ENCODE results near the gene EDC3. TPM values are rescaled to one million over a fixed set of nuclear protein-coding genes. Genes with fewer than 3 reads are reported as not detected.
A peak's percentile ranks its signal among the peaks of the same experiment; 100 is the strongest.

The EDC3 gene
- total RNA-seq, 4 donors from 2014 or later = 13.6 to 31.8 (median 17.2) TPM

DNA sequence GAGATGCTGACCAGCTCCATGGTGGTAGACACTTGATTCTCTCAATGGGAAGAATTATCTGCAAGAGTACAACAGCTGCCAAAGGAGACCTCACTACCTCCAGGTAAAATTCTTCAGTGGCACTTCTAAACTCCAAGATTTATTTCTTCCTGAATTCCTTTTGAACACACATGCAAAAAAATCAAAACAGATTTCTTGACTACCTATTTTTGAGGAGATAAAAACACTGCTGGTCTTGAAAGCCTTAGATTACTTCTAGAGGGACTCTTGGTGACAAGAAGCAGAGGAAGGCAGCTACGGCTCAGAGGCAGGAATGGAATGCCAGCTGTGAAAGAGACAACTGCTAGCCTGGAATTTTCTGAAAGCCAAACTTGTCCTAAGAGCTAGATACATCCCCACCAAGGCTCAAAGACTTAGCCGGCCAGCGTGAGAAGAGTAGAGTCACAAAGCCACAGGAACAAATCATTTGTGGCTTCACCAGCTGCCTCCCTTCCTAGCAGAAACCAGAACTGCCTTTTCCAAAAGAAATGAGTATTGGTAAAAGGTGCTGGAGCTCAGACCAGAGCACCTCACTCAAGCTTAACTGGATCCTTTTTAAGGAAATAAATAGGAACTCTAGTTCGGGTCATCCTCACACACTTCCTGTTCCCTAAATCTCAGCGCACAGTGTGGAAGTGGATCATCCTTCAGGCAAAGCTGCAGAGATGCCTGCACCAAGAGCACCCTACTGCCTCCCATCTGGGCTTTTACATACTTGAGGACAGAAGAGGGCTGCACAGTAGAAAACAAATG, 47.6 kb downstream of the EDC3 start:
- TF ChIP-seq POLR2A (IDR thresholded peaks at IDR 0.05) (no peak), EP300 (IDR thresholded peaks at IDR 0.05) (no peak), POLR2AphosphoS5 (IDR thresholded peaks at IDR 0.05) (no peak)
- TF ChIP-seq, protein P1, sequence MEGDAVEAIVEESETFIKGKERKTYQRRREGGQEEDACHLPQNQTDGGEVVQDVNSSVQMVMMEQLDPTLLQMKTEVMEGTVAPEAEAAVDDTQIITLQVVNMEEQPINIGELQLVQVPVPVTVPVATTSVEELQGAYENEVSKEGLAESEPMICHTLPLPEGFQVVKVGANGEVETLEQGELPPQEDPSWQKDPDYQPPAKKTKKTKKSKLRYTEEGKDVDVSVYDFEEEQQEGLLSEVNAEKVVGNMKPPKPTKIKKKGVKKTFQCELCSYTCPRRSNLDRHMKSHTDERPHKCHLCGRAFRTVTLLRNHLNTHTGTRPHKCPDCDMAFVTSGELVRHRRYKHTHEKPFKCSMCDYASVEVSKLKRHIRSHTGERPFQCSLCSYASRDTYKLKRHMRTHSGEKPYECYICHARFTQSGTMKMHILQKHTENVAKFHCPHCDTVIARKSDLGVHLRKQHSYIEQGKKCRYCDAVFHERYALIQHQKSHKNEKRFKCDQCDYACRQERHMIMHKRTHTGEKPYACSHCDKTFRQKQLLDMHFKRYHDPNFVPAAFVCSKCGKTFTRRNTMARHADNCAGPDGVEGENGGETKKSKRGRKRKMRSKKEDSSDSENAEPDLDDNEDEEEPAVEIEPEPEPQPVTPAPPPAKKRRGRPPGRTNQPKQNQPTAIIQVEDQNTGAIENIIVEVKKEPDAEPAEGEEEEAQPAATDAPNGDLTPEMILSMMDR (IDR thresholded peaks at IDR 0.05) = no peak
- Histone ChIP-seq H3K36me3 (peaks cover 0 to 32% of the 10 kb centered on the region in 2 donors), H3K4me3 (no peak overlapping the region), H3K4me1 (peaks cover 0 to 38% (median 2%) of the 10 kb centered on the region in 3 donors), H3K27ac (no peak overlapping the region), H3K27me3 (no peaks in the 10 kb centered on the region), H3K9me3 (no peaks in the 10 kb centered on the region)
- no peak for ATAC-seq
- 76 to 78% methylated on average over 5 of the region's 5 CpGs for WGBS, 2 donors (ENCODE audit: low coverage in 1 of 2)

DNA sequence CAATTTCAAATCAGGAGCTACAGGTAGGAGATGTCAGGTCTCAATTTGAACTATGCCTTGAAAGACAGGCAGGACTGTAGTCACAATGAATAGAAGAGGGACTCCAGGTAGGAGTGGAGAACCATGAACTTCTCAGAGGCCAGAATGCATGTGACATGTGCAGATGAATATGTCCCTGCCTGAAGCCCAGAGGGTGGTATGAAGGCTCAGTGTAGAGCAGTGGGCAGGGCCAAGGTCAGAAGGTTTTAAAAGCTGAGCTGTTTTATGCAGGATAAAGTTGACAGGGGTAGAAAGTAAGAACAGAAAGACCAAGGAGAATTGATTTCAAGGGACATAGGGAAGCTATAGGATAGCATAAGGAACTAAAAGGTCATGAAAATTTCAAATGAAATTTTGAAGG, 49.3 kb downstream of the EDC3 start:
- Histone ChIP-seq H3K27me3 (no peaks in the 10 kb centered on the region), H3K27ac (no peak overlapping the region), H3K4me3 (no peak overlapping the region), H3K4me1 (peaks cover 0 to 32% (median 0%) of the 10 kb centered on the region in 3 donors), H3K9me3 (no peaks in the 10 kb centered on the region), H3K36me3 (peaks cover 0 to 42% of the 10 kb centered on the region in 2 donors)
- no peak for TF ChIP-seq POLR2AphosphoS5 (IDR thresholded peaks at IDR 0.05)
- no peak for TF ChIP-seq POLR2A (IDR thresholded peaks at IDR 0.05)
- TF ChIP-seq, protein P1 (IDR thresholded peaks at IDR 0.05) = no peak
- TF ChIP-seq EP300 (IDR thresholded peaks at IDR 0.05) = no peak
- no peak for ATAC-seq

DNA sequence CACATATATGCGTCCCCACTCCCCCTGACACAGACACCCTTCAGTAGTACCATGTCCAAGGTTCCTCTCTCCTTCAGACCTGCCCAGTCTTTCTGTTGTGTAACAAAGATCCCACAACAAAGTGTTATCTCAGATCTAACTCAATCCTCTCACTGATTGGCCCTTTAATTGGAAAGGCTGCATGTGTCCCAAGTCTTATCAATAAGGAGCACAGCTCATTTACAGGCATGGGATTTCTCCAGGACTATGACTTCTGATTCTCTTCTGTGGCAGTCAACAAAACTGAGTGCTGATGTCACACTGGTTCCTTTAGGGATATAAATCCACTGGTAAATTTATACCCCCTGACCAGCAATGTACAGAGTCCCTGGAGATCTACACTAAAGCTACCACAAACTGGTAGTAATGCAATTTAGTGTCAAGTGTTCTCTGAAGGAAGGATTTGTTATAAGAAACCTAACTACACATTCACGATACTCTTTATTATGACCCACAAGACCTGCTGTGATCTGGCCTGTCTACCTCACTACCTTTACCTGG, 52.1 kb downstream of the EDC3 start:
- Histone ChIP-seq H3K27ac (peak overlapping the region in 2 of 4 donors; percentile 1 to 9), H3K9me3 (no peaks in the 10 kb centered on the region), H3K4me1 (peaks cover 0 to 18% (median 0%) of the 10 kb centered on the region in 3 donors), H3K27me3 (no peaks in the 10 kb centered on the region), H3K36me3 (peaks cover 0 to 60% of the 10 kb centered on the region in 2 donors), H3K4me3 (no peak overlapping the region)
- 88 to 89% methylated on average over 2 of the region's 2 CpGs for WGBS, 2 donors (ENCODE audit: low coverage in 1 of 2)
- TF ChIP-seq POLR2AphosphoS5 (IDR thresholded peaks at IDR 0.05) (no peak), POLR2A (IDR thresholded peaks at IDR 0.05) (no peak), EP300 (IDR thresholded peaks at IDR 0.05) (no peak)
- TF ChIP-seq, protein P1 (IDR thresholded peaks at IDR 0.05) = no peak
- ATAC-seq = no peak

DNA sequence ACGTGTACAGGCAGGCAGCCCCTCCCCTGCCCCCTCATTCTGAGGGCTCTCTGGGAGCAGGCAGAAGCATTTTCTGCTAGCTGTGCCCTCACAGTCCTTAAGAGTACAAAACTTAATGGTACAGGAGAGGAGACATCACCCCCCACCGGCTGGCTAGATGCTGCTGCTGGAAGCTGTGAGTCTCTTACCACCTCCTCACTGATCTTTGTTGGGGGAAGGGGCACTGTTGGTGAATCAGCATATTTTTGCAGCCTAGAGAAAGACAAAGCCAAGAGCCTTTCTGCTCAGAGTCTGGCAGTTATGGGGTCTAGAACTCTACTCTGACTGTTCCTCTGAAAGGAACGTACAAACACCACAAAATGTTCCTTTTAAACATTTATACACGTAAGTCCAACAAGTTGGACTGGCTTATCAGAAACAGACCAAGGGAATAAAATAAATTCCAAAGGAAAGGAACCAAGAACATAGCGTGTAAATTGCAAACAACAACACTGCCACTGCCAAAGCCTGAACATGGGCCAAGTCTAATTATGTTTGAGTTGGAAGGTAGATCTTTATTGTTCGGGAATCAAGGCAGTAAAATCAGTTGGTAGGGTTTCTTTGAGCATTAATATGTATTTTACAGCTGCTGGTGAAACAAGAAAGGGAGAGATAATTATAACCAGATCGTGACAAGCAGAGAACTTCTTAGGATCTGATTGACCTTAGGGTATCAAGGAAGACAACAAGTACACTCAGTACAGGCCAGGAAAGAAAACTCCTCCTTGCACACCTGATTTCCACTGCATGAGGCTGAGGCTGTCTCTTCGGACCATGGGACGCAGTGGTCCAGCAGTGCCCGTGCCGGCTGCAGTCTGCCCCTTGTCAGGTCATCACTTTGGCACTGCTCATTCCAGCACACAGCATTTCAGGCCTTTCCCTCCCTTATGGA, 52.8 kb downstream of the EDC3 start:
- 54 to 68% methylated on average over 8 to 10 of the region's 11 CpGs for WGBS, 2 donors (ENCODE audit: low coverage in 1 of 2)
- TF ChIP-seq, protein P1 (IDR thresholded peaks at IDR 0.05) = no peak
- TF ChIP-seq POLR2A (IDR thresholded peaks at IDR 0.05) (no peak), EP300 (IDR thresholded peaks at IDR 0.05) (no peak), POLR2AphosphoS5 (IDR thresholded peaks at IDR 0.05) (no peak)
- no peak for ATAC-seq
- H3K27ac ChIP-seq = peak overlapping the region in 2 of 4 donors; percentile 1 to 9
- H3K27me3 ChIP-seq = no peaks in the 10 kb centered on the region
- H3K9me3 ChIP-seq = no peaks in the 10 kb centered on the region
- peaks cover 0 to 18% (median 0%) of the 10 kb centered on the region in 3 donors for H3K4me1 ChIP-seq
- H3K36me3 ChIP-seq = peaks cover 0 to 62% of the 10 kb centered on the region in 2 donors
- H3K4me3 ChIP-seq = no peak overlapping the region
